Glutamatergic neuron (in vitro differentiated cells): ENCODE results near the gene ISLR. TPM values are rescaled to one million over a fixed set of nuclear protein-coding genes. Genes with fewer than 3 reads are reported as not detected.

Experiments used
- DNase-seq: peaks from one replicate; pipeline ENCODE4 v3.0.0; 2022
- H3K27ac Mint-ChIP-seq: one replicate; pipeline ENCODE4 v1.8.0; 2020; ENCODE audit warnings: mild to moderate bottlenecking, mixed read lengths, inconsistent platforms; ENCODE audit not compliant: unreplicated experiment
- H3K27me3 Mint-ChIP-seq: one replicate; pipeline ENCODE4 v1.8.0; 2020; ENCODE audit warnings: mild to moderate bottlenecking, moderate library complexity, mixed read lengths, inconsistent platforms; ENCODE audit not compliant: unreplicated experiment
- H3K36me3 Mint-ChIP-seq: one replicate; pipeline ENCODE4 v1.8.0; 2020; ENCODE audit warnings: mild to moderate bottlenecking, mixed read lengths, inconsistent platforms; ENCODE audit not compliant: unreplicated experiment
- H3K4me1 Mint-ChIP-seq: one replicate; pipeline ENCODE4 v1.8.0; 2020; ENCODE audit warnings: mild to moderate bottlenecking, low read depth, mixed read lengths, inconsistent platforms; ENCODE audit not compliant: unreplicated experiment
- H3K4me3 Mint-ChIP-seq: one replicate; pipeline ENCODE4 v1.8.0; 2020; ENCODE audit warnings: mild to moderate bottlenecking, mixed read lengths, inconsistent platforms; ENCODE audit not compliant: unreplicated experiment
- H3K9me3 Mint-ChIP-seq: one replicate; pipeline ENCODE4 v1.8.0; 2020; ENCODE audit warnings: mild to moderate bottlenecking, moderate library complexity, mixed read lengths, inconsistent platforms; ENCODE audit not compliant: unreplicated experiment
- CTCF ChIP-seq: fragments of 200-600 bp; sonication (generic); IDR thresholded peaks from one replicate; pipeline ENCODE4 v1.5.0; 2021; ENCODE audit not compliant: partially characterized antibody, unreplicated experiment
- total RNA-seq: library from RNA; stranded (reverse); fragmentation: NEBNext Ultra II Directional; extraction: Animal tissue kit (Norgen Biotek cat#: 25700); gene quantifications from one replicate; pipeline ENCODE4 v1.2.1, GENCODE V29; 2021; ENCODE audit not compliant: unreplicated experiment

Gene ISLR
- total RNA-seq, 1 donor from 2014 or later = 1.2 TPM

GRCh38 chr15:74130849-74131627 lies 42.5 kb upstream of the ISLR start:
- Mint-ChIP-seq H3K9me3 (peaks cover 16% of the 10 kb centered on the region), H3K27ac (peak overlapping the region; percentile 38), H3K27me3 (peaks cover 46% of the 10 kb centered on the region), H3K36me3 (peaks cover 4% of the 10 kb centered on the region), H3K4me3 (peak overlapping the region; percentile 81), H3K4me1 (peaks cover 12% of the 10 kb centered on the region)
- no peak for TF ChIP-seq CTCF
- no peak for DNase-seq

- no peak for DNase-seq
Observed at GRCh38 chr15:74131628-74132413, 41.7 kb upstream of the ISLR start.

GRCh38 chr15:74132681-74133651 lies 40.5 kb upstream of the ISLR start:
- Mint-ChIP-seq H3K36me3 (peaks cover 4% of the 10 kb centered on the region), H3K27me3 (peaks cover 47% of the 10 kb centered on the region), H3K9me3 (peaks cover 11% of the 10 kb centered on the region), H3K27ac (no peak overlapping the region), H3K4me1 (peaks cover 15% of the 10 kb centered on the region), H3K4me3 (no peak overlapping the region)
- no peak for TF ChIP-seq CTCF
- DNase-seq = no peak

More at GRCh38 chr15:74131628-74132413, 41.7 kb upstream of the ISLR start:
- Mint-ChIP-seq H3K4me1 (peaks cover 12% of the 10 kb centered on the region), H3K27ac (no peak overlapping the region), H3K4me3 (peak overlapping the region; percentile 68), H3K9me3 (peaks cover 14% of the 10 kb centered on the region), H3K36me3 (peaks cover 4% of the 10 kb centered on the region), H3K27me3 (peaks cover 44% of the 10 kb centered on the region)
- no peak for TF ChIP-seq CTCF

GRCh38 chr15:74133694-74134386 lies 39.7 kb upstream of the ISLR start:
- peaks cover 11% of the 10 kb centered on the region for H3K9me3 Mint-ChIP-seq
- peaks cover 15% of the 10 kb centered on the region for H3K4me1 Mint-ChIP-seq
- TF ChIP-seq CTCF = no peak
- H3K27me3 Mint-ChIP-seq = peaks cover 44% of the 10 kb centered on the region
- no peak overlapping the region for H3K27ac Mint-ChIP-seq
- H3K36me3 Mint-ChIP-seq = peaks cover 4% of the 10 kb centered on the region
- peak; percentile 56 for DNase-seq
- no peak overlapping the region for H3K4me3 Mint-ChIP-seq
